HL-60/S4 treated with phorbol 12-myristate 13-acetate at 8.2 ng/mL for 4 days and 3 days (cell line): Measurements from ENCODE around the gene LRRC26.

Source experiments
- in situ Hi-C: fragments of 300-500 bp; cut with MboI; formaldehyde crosslinking; loops from 2 replicates; pipeline ENCODE4 v1.15.0; 2022; ENCODE audit warnings: low sequenced_read_pairs

LRRC26 gene

DNA sequence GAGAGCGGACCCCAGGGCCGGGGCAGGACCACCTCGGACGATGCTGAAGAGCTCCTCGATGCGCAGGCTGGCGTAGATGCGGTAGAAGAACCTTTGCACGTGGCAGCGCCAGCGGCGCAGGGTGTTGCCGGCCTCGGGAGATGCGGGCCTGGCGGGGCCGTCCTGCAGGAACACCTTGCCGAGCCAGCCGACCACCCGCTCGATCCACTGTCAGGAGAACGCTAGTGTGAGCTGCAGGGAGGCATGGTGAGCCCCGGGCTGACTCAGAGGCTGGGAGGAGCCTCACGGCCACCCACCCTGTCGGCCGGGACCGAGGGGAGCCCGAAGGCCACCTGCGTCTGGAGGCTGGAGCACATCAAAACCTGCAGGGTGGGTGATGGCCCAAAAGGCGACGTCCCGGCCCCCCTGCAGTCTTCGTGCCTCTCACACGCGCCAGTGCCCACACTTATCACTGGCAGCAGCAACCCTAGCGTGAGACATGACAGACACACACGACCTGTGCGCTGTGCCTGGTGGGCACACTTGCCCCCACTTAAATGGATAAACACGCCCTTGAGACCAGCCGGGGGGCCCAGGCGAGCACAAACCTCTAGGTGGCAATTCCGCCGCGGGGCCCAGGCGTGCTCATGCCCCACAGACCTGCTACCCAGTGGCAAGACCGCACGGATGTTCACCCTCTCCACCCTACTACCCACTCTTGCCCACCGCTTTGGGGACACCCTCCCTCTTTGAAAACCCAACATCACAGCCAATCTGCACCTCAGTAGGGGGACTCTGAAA is 15.2 kb upstream of the LRRC26 start:
- in situ Hi-C loops: no loop called here

DNA sequence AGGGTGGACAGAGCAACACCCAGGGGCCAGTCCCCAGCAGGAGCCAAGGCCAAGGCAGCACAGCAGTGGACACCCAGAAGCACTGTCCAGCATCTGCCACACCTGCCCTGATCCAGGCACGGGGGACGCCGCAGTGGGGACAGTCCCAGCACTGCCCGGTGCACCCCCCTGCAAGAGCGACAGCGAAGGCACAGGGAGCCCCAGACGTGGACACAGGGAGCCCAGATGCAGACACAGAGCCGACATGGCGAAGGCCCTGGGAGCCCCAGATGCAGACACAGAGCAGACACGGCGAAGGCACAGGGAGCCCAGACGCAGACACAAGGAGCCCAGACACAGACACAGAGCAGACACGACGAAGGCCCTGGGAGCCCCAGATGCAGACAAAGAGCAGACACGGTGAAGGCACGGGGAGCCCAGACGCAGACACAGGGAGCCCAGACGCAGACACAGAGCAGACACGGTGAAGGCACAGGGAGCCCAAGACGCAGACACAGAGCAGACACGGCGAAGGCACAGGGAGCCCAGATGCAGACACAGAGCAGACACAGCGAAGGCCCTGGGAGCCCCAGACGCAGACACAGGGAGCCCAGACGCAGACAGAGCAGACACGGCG is 14.2 kb upstream of the LRRC26 start:
- in situ Hi-C loops: no loop called here

DNA sequence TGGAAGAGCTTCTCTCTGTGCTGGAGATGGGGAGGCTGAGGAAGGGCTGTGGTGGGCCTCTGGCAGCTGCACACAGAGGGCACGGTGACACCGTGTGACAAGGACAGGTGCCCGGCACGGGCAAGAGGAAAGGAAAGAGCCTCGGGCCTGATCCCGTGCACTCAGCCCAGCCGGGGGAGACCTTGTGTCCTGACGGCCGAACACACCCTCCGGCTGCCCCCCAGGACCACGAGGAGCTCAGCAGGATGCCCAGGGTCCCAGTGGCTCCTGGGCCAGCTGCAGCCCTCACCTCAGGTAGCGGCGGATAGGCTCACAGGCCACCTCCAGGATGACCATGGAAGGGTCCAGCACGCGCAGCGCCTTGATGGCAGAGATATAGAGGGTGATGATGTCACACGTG is 13.0 kb upstream of the LRRC26 start:
- in situ Hi-C loops: no loop called here

DNA sequence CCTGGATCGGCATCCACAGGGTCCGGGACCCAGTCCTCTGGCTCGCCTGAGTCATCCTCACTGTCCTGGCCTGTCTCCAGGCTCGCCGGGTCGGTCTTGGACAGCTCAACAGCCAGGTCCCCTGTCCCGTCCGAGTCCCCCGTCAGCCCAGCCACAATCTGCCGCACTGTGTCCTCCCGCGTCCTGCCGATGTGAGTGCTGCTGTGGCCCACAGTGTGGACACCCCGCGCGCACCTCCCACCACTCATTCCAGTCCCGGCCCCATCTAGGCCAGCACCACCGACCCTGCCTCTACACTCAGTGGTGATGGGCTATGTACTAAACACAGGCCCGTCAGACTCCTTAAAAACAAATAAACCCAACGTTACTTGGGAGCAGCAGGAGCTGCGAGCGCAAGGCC is 11.8 kb upstream of the LRRC26 start:
- in situ Hi-C loops: no loop called here

DNA sequence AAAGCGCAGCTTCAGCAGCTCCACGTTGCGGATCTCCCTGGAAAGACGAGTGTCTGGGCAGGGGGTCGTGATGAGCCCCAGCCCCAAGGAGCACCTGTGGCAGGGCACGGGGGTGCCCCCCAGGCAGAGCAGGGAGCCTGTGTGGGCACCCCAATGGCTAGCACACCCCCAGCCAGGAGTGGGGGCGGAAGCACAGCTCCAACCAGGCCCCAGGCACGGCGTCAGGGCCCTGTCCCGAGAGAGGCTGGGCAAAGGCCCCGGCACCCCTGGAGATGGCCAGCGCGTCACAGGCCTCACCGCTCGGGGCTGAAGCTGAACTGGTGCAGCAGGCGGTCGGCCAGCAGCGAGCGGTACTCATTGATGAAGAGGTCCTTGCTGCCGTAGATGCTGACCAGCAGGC is 10.6 kb upstream of the LRRC26 start:
- in situ Hi-C loops: no loop called here

DNA sequence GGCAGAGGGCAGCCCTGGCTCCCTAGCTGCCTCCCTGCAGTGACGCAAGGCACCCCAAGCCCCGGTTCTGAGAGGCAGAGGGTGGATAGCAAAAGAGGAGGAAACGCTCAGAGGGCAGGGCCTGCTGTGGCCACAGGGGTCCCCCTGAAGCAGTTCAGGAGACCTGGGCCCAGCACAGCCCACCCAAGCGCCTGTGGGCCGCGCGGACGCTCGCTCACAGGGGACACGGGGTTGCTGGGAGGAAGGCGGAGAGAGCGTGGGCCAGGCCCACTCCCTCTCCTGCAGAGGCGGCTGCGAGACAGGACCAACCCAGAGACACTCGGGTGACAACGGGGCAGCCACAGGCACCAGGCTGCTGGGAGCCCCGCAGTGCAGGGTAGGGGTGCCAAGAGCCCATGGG is 9.9 kb upstream of the LRRC26 start:
- in situ Hi-C loops: no loop called here

DNA sequence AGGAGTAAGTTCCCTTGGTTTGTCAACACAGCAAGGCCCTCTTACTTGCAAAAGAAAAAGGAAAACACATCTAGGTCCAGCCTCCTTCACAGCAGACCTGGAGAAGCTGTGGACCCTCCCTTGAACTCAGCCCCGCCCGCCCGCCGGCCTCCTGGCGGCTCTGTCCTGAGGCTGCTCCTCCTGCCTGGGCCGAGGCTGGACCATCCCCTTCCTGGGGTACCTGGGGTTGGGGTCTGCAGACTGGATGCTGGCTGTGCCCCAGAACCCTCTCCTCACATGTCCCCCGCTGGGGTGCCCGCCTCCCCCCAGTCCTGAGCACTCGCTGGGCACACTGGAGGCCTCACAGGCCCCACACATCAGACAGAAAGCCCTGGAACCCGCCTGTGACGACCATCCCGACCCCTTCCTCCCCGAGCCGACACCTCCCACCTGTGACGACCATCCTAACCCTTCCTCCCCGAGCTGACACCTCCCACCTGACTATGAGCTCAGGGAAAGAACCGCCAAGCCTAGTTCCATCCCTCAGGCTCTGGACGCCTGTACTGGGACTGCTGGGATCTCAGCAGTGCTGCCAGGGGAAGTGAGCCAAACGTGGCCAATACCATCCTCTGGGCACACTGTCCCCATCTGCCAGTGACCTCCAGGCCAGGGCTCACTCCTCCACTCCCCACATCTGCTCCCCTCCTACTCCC is 9.2 kb upstream of the LRRC26 start:
- in situ Hi-C loops: no loop called here

DNA sequence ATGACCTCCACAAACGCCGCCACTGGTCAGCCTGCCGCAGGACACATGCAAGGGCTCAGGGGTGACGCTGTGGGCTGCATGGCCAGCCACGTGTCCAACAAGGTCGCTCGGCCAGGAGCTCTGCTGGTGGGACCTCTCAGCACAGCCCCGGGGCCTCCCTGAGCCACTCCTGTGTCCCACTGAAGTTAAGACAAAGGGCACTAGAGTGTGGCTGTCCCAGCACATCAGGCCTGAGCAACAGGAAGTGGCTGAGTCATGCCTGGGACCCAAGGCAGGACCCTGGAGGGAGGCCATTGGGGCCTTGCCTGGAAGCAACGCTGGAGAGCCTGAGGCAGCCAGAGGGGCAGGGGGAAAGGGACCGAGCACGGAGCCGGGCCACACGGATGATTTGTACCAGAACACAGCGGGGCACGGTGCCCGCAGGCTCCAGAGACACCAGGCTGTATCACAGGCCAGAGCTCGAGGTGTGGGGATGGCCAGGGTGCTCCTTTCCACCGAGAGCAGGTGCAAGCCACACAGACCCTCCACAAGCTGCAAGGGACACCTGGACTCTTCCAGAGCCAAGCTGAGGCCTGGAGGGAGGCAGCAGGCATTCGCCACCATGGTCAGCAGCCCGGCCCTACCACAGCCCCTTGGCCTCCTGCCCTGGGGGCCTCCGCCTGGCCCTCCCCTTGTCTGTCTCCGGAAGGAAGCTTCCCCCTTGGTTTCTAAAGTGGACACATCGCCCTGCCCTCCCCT is 8.5 kb upstream of the LRRC26 start:
- in situ Hi-C loops: no loop called here

DNA sequence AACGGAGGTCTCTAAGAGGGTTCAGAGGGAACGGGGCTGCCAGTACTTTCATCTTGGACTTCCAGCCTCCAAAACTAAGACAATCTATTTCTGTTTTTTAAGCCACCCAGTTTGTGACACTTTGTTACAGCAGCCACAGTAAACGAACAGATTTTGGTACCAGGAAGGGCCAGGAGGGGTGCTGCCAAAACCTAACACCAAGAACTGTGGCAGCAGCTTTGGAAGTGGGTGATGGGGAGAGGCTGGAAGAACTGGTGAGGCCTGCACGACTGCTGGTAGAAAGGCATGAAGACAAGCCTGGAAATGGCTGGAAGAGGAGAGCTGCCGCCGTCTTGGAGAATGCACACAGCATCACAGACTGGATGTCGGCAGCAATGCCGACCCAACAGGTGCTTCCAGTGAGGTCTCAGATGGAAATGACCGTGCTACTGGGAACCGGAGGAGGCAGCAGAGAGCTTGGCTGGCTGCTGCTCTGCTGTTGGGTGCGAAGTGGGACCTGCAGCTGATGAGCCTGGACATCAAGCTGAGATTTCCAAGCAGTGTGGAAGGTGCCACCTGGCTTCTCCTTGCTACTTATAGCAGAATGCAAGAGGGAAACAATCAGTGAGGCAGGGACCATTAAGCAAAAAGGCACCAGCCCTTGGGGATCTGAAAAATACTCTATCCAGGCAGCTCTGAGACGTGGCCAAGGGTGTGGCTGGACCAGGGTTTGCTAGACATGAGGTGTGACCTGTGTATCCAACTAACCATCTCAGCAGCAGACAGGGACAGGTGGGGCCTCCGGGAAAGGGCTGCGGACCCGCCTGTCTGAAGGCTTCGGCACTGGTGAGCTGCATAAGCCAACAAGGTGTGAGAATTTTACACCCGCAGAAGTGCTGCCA is 6.7 kb upstream of the LRRC26 start:
- in situ Hi-C loops: no loop called here

DNA sequence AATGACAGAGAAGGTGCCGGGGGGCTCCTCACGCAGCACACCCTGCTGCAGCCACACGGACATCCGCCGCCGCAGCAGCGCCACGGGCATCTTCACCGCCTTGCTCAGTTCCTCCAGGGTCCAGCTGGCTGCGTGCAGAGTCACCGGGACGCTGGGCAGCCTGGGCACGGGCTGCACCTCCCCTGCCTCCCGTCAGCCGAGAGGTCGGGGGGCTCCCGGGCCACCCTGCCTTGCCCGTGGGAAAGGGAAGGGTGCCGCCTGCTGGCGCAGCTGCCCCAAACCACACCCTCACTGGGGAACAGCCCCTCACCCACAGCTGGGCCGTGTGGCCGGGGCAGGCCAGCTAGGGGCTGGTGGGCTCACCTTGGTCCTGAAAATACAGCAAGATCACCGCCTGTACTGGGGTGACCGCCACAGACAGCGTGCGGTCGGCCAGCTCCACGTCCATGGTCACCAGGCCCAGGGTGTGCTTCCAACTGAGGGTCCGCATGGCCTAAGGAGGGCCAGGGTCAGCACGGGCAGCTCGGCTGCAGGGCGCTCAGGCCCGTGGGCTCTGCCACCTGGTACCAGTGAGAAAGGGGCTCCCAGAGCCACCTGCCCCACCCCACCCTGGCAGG is 5.6 kb upstream of the LRRC26 start:
- in situ Hi-C loops: no loop called here

DNA sequence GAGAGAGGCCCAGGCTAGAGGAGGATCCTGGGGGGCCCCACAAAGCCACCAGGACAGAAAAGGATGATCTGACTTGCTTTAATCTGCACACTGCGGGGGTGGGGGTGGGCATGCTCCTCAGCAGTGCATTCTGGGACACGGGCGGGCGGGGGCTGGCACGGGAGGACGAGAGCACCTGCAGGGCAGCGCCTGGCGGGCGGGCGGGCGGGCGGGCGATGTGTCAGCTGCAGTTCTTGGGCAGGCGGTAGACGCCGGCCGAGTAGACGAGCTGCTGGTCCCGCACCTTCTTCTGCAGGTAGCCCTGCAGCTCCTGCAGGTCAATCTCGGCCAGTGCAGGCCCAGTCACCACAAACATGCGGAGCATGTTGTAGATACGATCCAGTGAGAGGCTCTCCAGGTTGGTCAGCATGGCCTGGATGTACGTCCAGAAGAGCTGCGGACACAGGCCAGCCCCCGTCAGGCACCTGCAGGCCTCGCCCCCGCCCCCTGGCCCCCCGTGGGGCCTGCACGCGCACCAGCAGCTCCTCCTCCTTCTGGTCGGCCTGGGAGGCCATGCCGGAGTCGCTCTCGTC is 5.0 kb upstream of the LRRC26 start:
- in situ Hi-C loops: no loop called here

DNA sequence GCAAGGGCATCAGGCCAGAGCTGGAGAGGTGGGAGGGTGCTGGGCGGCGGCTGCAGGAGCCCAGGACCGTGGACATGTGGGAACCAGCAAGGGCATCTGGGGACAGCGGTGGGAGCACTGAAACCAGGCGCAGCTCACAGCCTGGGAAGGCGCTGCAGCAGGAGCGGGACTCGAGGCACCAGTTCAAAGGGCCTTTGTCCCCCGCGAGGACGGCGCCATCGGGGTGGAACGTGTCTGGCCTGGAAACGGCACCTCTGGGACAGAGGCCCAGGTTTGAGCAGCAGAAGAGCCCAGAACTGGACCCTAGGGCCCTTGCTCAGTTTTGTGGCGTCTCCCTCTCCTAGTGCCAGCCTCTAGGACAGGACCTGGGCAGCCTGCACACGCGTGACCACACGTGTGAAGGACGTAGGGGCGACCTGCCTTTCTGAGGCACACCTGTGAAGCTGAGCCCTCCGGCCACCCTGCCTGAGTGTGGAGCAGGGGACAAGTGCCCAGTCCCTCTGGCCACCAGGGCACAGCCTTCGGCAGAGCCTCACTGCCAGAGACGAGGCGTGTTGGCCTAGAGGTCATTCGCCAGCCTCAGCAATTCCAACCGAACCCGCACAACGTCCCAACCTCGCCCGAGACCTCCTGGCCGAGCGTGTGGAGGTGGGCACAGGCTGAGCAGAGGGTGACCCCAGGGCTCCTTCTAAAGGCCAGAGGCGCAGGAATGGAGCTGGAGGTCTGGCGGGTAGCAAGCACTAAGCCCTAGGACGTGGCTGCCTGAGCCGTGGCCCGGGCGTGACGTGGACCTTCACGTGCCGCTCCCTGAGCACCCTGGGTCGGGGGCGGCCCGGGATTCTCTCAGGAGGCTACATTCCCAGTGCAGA is 4.2 kb upstream of the LRRC26 start:
- in situ Hi-C loops: no loop called here

DNA sequence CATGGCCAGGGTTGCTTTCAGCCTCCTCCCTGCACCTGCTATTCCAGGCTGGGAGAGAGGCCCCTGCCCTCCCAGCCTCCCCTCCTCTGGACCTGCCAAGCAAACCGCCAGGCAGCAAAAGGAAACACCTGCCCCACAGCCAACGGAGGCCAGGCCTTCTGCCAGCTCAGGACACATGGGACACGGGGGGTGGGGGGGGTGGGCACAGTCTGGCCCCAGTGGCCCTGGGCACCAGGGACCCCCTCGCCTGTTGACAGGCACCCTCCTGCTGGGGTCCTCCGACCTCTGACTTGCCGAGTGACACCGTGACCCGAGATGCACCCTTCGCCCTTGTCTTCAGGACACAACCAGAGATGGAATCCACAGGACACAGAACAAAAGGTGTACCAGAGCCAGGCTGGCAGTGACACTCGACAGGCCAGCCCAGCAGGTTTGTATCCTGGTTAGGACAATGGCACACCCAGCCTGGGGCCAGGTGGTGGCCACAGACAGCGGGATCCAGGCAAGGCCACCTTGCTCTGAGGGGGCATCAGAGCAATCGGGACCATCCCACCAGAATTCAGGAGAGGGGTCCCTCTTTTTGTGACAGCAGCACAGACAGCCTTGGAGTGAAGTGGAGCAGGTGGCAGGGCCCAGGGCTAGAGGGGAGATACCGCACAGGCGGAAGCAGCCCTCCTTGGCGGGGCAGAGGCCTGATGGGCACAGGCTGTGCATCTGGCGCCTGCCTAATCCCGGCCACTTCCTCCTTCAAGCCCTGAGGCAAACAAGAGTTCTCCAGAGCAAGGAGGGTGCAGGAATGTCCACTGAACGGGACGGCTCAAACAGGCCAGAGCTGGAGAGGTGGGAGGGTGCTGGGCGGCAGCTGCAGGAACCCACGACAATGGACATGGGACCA is 3.3 kb upstream of the LRRC26 start:
- in situ Hi-C loops: no loop called here

DNA sequence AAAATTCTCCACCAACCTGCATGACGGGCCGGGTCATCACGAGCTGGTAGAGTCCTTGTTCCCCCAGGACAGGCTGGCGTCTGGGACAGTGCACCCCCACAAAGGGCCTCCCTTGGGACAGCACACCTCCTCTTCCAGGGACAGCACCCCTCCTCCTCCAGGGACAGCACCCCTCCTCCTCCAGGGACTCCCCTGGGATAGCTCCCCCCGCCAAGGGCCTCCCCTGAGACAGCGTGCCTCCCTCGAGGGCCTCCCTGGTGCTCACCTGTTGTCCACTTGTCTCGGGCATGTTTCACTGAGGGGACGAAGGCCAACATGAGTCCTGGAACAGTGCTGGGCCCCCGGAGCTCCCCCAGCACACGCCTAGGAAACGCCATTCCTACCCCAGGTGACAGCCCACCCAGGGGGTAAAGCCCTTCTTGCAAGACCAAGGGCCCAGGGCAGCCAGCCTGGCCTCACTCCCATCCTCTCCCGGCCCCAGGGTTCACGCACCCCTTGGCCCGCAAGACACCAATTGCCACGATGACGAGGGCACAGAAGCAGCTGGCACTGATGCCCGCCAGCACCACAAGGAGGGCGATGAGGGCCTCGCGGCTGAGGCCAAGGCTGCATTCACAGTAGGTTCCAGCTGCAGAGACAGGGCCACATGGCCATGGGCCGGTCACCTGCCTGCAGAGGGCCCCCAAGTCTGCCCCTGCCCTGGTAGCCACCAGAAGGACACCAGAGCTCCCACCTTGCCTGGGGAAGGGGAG is 1.5 kb upstream of the LRRC26 start:
- in situ Hi-C loops: no loop called here

DNA sequence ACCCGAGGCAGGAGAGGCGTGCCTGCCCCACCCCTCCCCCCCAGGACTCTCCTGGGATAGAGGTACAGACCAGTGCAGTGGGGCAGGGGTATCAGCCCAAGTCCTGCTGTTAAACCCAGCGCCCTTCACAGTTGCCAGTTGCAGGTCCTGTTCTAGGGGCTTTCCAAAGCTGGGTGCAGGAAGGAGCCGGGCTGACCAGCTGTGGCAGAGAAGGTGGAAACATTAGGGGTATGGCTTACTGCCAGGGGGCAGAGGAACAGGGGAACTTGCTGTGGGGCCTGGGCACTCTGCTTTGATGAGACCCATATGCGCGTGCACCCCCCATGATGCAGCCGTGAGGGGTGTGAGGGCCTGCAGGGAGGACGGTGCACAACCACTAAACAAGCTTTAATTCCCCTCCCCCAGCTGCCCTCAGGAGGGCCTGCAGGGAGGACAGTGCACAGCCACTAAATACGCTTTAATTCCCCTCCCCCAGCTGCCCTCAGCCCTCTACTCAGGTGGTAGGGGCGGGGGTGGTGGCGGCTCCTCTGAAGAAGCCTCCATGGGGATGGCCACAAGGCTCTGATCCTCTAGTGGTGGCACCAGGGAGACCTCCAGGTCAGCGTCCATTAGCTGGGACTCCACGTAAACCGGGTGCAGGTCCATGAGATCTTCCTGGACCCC is 766 bp upstream of the LRRC26 start:
- in situ Hi-C loops: no loop called here
